Activated CD4-positive, alpha-beta T cell treated with anti-CD3 and anti-CD28 coated beads for 48 hours (primary cell): ENCODE data around the gene OAS1.

Source experiments
- DNase-seq: peaks from one replicate; pipeline ENCODE4 v3.0.0-alpha.2; 2020

OAS1 gene

DNA sequence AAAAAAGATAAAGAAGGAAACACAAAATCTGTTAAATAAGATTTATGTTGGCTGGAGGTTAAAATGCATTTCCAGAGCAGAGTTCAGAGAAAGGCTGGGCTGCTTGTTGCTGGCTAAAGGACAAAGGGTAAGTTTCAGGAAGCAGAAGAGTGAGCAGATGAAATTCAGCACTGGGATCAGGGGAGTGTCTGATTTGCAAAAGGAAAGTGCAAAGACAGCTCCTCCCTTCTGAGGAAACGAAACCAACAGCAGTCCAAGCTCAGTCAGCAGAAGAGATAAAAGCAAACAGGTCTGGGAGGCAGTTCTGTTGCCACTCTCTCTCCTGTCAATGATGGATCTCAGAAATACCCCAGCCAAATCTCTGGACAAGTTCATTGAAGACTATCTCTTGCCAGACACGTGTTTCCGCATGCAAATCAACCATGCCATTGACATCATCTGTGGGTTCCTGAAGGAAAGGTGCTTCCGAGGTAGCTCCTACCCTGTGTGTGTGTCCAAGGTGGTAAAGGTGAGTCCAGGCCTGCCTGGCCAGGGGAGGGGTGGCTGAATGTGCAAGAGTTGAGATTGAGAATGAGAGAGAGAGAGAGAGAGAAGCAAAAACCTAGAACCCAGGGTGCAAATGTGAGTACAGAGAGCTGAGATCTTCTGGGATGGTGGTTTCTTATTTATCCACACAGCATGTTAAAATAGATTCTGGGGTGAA, at the start of gene OAS1:
OAS1 (plus strand) TSS at position 251 of the 703 bp plus-strand sequence; CDS start at position 329, 78 bp downstream.
- peak; percentile 38 for DNase-seq

DNA sequence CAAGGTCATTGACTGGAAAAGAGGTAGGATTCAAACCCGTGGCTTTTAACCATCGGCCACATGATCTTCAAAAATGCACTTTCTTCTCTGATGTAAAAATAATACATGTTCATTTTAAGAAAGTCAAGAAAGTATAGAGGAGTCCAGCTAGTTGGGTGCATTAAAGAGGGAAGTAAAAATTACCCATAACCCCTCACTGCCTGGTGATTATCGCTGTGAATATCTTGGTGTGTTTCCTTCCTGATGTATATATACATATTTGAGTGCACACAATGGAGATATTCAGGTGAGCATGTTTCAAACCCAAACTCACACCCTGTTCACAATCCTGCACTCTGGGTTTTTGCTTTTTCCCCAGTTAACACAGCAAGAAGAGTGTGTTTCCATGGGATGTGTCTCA, 47.5 kb upstream of the OAS1 start:
- DNase-seq, result no peak

DNA sequence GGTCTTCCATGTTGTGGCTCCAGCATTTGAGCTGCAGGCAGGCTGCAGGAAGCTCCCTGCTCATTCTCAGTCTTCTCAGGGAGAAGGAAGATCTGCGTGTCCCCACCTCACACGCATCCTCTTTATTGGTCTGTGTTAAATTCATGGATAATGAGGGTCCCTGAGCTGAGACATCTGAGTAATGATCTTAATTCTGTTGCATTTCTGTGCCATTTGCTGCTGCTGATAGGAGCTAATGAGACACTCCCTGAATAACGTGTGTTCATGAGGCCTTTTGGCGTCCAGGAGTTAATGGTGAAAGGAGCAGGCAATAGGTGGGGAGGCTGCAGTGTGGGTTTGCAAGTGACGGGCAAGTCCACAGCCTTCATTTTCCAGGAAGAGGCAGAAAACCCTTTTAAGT, 46.6 kb upstream of the OAS1 start:
- no peak for DNase-seq

DNA sequence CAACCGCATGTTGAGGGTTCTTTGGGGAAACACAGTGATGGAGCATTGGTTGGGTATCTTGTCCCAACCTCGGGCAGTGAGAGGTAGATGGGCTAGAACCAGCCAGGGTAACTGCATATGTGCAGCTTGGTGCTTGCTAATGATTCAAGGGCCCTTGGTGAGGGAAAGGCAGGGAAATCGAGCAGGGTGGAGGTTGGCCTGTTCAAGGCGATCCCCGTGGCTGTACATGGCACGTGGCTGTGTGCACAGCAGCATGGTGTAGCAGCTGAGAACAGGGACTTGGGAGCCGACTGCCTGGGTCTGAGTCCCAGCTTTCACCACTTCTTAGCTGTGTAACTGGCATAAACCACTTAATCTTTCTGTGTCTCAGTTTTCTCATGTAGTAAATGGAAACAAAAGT, 45.5 kb upstream of the OAS1 start:
- DNase-seq, result no peak

DNA sequence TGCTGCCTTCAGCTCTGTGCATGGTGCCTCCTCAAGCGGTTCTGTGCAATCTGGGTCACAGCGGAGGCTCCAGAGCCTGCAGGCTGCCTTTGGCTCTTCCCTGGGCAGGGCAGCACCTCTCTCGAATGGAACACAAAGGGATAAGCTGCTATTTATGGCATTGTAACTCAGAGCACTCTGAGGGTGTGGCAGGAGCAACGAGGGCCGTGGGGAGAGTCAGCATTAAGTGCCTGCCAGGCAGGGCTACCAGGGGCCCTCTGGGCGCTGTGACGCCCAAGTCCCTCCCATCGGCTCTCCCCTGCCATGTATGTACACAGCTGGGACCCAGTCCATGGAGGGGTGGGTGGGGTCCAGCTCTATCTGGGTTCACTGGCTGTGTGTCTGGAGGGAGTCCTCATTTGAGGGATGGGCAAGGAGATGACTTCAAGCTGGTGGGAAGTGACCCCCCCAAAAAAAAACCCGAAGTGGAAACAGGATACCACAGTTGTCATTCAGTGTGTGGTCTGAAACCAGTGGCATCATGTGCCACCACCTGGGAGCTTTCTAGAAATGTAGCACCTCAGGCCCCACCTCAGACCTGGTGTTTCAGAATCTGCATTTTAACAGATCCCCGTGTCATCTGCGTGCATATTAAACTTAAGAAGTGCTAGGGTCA, 44.0 kb upstream of the OAS1 start:
- DNase-seq, result no peak

DNA sequence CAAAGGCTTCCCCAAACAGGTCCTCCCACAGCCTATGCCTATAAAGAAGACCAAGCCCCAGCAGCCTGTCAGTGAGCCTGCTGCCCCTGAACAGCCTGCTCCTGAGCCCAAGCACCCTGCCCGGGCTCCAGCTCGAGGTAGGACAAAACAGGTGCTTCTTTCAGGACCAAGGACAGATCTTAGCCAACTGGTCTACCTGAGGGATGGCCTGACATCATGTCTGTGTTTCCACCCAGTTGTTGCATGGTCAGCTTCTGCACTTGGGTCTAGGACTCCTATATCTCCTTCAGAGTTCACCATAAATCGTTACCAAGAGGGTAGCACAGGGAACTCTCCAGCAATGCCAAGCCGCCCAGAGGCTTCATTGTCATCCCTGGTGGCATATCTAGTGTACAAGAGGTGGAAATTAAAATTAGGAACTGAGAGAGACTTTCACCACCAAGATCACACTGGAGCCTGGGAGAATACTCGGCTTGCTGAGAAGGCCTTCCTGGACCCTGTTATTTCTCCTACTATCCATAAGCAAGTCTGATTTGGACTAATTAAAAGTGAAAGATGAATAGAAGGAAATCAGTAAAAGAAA, 38.2 kb upstream of the OAS1 start:
- peak; percentile 3 for DNase-seq

DNA sequence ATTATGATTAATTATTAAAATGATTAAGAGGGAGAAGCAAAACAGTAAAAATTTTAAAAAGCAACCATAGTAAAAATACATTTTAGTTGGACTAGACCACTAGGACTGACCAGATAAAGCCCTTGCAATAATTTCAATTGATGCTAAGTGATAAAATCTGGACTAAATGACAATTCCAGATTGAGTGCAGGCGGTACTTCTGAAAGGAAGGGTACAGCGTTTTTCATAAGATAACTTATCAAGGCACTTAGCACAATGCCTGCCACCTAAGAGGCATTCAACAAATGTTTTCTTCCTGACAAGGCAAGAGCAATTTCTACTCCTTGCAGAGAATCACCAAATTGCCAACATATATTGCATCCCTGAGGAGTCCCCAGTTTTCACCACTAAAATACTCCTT, 37.7 kb upstream of the OAS1 start:
- DNase-seq, result no peak

DNA sequence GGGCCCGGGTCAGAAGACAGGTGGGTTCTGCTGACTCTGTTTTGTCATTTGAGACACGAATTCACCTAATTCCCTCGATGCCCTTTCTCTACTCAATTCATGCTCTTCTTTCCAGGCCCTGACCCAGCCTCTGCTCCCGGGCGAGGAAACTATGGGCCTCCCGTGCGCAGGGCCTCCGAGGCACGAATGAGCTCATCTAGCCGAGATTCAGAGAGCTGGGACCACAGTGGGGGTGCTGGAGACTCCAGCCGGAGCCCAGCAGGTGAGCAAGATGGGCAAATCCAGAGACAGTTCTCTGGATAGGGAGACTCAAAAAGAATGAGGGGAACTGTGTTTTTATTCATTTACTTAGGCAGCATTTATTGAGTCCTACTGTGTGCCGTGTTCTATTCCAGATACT, 37.0 kb upstream of the OAS1 start:
- DNase-seq, result no peak

DNA sequence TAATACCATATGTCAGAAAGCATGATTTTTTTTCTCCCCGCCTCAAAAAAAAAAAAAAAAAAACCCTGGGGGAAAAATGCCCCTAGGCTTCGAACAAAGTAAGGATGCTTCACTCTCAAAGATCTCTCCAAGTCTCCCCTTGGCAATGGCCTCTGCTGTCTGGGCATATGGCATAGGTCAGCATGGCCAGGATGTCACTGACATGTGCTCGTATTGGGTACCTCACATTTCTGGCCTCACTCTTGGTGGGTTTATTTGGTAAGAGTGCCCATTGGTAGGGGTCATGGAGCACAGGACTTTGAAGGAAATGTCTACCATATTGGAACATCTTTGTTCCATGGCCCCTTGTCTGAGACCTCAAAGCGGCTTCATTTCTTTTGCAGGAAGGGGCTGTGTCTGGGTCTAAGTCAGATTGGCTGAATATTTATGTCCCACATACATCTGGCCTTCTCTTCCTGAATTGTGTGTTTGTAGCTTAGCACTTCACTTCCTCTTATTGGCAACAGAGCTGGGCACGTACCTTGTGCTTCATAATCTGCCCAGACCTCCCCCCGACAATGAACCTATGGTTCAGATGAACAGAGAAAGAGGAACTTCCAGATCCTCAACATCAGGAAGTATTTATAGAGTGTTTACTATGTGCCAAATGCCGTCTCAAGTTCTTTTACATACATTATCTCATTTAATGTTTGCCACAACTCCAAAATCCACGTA, 36.3 kb upstream of the OAS1 start:
- DNase-seq, result no peak

DNA sequence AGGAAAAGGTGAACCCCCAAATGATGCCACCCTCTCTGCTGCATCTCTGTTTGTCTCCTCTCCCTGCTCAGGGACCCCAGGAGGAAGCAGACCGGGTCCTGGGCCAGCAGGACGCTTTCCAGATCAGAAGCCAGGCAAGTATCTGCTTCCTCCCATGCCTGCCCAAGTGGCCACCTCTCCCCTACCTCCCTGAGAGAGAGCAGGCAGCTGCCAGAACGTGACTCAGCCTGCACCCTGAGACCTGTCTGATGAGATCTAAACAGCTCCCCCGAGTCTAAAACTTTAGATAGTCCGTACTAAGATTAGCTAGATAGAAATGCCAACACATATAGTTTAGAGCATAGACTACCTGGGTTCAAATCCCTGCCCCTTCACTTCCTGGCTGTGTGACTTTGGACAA, 31.2 kb upstream of the OAS1 start:
- no peak for DNase-seq

DNA sequence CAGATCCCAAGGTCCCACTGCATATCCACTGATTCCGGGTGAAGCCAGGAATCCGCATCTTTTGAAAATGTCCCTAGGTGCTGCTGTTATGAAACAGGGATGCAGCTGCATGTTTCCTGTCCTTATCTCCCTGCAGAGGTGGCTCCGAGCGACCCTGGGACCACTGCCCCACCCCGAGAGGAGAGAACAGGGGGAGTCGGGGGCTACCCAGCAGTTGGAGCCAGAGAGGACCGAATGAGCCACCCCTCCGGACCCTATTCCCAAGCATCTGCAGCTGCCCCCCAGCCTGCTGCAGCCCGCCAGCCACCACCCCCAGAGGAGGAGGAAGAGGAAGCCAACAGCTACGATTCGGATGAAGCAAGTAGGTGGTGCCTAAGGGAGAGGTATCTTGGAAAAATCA, 30.3 kb upstream of the OAS1 start:
- no peak for DNase-seq

DNA sequence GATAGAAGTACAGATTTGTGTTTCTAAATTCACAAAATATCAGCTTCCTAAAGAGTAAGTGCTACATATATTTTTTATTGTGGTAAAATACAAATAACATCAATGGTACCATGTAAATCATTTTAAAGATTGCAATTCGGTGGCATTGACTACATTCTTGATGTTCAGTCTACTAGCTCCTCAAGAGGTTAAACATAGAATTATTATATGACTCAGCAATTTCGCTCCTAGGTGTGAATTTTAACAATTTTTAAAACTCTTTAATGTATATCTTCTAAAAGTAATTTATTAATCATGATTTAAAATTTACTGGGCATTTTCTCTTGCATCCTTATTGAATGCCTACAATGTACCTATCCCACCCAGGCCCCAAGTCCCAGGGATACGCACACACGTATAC, 29.8 kb upstream of the OAS1 start:
- no peak for DNase-seq

DNA sequence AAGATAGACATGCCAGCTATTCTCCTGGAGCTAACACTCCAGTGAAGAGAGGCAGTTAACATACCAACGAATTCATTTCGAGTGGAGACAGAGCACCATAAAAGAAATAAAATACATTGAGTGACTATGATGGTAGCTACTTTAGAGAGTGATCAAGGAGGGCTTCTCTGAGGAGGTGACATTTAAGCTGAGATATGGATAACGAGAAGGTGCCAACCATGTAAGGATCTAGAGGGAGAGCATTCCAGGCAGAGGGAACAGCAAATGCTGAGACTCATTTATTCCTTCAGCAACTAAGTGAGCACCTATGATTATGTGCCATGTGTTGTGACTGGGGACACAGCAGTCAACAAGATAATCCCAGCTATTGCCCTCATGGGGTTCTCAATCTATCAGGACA, 28.3 kb upstream of the OAS1 start:
- DNase-seq, result no peak

DNA sequence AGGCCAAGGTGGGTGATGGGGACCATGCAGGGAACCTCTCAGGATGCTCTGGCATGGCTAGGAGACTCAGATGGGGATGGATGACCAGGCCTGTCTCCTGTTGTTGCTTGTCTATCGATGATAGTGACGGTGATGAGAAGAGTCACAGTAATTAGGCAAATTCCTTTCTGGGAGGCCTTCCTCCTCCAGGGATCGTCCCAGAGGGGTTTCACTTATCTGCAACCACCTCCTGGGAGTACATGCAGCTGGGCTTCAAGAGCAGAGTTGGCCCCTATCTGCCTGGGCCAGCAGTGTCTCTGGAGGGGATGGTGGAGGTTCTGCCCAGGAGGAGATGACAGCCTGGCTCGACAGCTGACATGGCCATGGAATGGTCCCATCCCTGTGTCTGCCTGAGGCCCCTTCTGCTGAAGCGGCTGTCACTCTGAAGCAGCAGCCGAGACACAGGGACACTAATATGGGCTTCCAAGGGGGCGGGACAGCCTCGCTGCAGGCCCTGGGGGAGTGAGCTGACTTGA, 27.5 kb upstream of the OAS1 start:
- no peak for DNase-seq

DNA sequence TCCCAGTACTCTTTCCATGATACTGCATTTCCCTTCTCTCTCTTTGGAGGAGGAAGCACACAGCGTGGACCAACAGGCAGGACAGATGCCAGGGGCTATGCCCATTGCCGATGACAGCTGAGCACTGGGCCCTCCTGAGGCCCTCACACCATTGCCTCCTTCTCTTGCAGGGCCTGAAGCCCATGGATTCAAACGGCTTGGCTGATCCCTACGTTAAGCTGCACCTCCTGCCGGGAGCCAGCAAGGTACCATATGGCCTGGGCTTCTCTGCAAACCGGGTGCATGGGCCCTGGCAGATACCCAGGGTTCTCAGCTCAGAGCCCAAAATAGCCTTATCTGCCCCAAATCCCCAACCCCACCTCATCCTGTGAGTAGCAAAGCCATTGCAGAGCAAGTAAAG, 25.2 kb upstream of the OAS1 start:
- DNase-seq, result no peak

DNA sequence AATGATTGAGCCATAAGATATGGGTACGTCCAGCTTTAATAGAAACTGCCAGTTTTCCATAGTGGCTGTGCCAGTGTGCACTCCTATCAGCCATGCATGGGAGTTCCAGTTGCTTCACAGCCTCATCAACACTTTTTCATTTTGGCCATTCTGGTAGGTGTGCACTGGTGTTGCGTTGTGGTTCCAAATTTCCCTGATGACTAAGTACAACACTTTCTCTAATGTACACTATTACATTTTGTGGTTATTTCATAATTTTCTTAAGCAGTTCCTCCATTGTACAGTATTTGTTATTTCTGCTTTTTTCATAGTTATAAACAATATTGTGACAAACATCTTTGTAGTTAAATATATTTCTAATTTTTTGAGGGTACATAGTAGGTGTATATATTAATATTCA, 21.5 kb upstream of the OAS1 start:
- DNase-seq, result no peak

DNA sequence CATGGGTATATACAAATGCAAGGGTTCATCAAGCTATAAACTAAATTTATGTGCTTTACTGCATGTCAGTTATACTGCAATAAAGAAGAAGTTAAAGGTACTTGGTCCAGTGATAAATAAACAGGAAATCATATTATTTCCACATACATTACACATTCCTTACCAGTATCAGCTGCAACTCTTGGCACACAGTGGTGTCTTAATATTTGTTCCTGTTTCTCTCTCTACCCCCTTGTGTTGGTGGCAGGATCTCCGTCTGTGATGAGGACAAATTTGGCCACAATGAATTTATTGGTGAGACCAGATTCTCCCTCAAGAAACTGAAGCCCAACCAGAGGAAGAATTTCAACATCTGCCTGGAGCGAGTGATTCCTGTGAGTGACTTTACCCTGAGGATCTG, 19.2 kb upstream of the OAS1 start:
- DNase-seq, result no peak

DNA sequence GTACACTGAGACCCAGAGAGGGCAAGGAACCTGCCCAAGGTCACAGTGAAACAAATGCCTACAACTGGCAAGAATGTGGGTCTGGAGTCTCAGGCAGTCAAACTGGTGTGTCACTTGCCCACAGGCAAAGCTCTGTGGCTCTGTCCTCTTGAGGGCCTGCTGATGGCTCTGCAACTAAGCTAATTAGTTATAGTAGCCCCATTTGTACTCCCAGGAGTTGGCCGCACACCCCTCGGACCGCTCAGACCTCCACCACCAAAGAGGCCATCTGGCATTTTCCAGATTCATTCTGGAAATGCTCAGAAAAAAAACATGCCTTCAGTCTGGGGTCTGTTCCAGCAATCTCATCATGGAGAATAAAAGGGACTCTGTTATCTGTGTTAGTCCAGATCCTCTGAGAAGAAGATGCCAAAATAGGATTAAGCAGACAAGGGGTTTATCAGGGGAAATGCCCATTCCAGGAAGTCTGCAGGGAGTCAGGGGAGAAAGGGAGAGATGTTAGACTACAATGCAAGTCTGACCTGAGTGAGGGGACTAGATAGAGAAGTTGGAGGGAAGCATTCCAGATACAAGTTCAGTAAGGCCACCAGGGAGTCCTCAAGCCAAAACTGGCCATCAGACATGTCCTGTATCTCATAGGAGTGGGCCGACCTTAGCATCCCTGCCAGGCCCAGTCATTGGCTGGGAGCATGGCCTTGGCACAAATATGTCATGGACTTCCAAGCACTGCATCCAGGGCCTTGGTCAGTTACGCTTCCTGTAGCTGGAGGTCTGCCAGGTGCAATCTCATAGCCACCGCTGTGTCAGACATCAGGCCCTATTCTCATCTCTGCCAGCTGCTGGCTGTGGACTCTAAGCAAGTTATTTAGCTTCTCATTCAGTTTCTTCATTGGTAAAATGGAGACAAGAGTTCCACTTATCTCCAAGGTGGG, 15.4 kb upstream of the OAS1 start:
- DNase-seq, result no peak

DNA sequence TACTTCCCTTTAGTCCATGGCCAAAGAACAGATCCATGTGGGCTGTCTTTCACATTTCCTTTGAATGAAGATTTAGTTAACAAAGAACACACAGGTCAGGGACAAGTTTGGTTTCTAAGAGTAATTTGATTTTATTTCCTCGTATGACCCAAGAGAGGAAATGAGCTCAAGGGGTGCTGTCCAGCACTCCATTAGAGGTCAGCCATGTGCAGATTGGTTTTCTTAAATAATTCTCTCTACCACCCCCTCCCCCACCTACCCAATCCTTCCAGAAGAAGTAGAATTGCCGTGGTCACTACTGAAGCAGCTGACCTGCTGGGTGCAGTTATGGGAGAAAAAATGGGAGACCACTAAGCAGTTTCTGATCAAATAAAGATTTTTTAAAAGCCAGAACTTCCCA, 13.9 kb upstream of the OAS1 start:
- no peak for DNase-seq

DNA sequence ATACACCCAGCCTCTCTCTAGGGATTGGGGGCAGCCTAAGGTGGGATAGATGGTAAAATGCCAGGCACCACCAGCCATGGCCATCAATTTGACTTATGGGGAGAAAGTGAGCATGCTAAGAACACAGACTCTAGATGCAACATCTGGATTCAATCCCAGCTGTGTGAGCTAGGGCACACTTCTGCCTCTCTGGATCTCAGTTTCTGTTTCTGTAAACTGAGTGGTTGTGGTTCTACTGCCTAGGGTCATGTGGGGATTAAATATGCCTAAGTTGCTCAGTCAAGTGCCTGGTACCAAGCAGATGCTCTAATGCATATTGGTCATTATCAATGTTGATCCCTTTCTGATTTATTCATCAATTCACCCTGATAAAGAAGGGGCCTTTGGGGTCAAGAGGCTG, 12.6 kb upstream of the OAS1 start:
- DNase-seq, result no peak

DNA sequence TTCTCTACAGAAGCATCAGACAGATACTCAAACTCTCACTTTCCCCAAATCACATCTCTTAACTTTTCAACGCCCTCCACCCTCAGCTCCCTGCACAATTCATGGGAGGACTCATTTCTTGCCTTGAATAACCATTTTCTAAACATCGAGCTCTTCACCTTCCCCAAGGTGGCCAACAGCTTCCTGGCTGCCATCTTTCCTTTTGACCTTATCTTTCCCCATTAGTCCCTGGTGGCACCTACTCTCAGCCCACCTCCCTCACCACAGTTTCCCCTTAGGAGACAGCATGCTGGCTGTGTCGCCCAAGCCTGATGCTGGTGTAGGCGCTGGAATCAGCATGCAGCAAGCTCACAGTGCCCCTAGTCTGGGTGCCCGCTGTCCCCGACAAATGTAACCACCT, 8.4 kb upstream of the OAS1 start:
- DNase-seq, result no peak

DNA sequence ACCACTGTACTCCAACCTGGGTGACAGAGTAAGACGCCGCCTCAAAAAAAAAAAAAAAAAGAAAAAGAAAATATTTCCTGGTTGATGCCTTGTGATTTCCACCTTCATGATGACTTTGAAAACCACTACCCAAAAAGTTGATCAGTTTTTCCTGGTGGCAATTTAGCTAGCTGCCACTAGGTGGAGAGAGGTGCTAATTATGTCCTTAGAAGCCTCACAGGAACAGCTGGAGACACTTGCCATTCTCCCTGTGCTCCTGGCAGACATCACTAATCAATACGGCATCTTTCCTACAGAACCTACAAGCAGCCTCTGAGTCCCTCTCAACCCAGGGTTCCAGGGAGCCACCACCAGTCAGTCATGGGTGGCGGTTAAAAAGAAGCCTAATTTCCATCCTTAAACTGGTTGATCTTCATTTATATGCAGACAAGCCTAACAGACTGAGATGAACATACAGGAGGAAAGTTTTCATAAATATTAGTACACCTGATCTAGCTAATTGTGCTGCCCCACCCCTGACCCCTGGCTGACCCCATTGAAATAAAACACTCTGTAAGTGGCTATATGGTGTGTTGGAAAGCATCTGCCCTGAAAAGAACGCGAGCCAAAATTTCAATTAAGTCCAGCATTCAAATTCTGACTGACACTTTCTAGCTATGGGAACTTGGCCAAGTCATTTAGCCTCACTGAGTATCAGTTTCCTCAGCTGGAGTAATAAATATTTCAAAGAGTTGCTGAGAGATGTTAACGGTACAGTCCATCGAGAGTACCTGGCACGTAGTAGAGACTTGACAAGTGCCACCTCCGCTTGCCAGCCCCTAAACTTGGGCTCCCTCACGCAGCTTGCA, 6.2 kb upstream of the OAS1 start:
- peak; percentile 54 for DNase-seq
